BE2C (cell line): ENCODE results near the gene CACNB2.

Source experiments
- DNase-seq: peaks from one replicate; pipeline ENCODE4 v3.0.0-alpha.2; 2020
- H3K27me3 ChIP-seq: fragments of 250-450 bp; sonication (Bioruptor Pico); 2 replicates; pipeline ENCODE4 v1.5.1; 2020; ENCODE audit warnings: mild to moderate bottlenecking
- H3K36me3 ChIP-seq: fragments of 250-450 bp; sonication (Bioruptor Pico); 2 replicates; pipeline ENCODE4 v1.5.1; 2020; ENCODE audit warnings: mild to moderate bottlenecking
- H3K4me1 ChIP-seq: fragments of 250-450 bp; sonication (Bioruptor Pico); 2 replicates; pipeline ENCODE4 v1.5.1; 2020
- H3K4me3 ChIP-seq: 2 replicates; pipeline ENCODE4 v1.5.1; 2011; ENCODE audit warnings: low read depth, low read length
- H3K9me3 ChIP-seq: fragments of 250-450 bp; sonication (Bioruptor Pico); 2 replicates; pipeline ENCODE4 v1.5.1; 2020
- TF ChIP-seq, protein P1 (sequence below): IDR thresholded peaks from 2 replicates; pipeline ENCODE4 v1.5.1; 2012; ENCODE audit warnings: mild to moderate bottlenecking, low read depth, low read length

CACNB2 gene

DNA sequence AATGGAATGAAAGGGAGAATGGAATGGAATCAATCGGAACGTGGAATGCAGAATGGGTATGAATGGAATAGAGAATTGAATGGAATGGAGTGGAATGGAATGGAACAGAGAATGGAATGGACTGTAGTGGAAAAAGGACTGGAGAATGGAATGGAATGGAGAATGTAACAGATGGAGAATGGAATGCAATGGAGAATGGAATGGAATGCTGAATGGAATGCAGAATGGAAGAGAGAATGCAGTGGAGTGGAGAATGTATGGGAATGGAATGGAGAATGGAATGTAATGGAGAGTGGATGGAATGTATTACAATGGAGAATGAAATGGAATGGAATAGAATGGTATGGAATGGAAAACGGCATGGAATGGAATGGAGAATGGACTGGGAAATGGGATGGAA, 414.3 kb downstream of the CACNB2 start:
- Histone ChIP-seq H3K36me3 (peaks cover 9% of the 10 kb centered on the region), H3K9me3 (no peaks in the 10 kb centered on the region; the same call in 1 of the 2 replicates), H3K4me1 (no peaks in the 10 kb centered on the region), H3K27me3 (no peaks in the 10 kb centered on the region), H3K4me3 (no peak overlapping the region)
- TF ChIP-seq, protein P1, sequence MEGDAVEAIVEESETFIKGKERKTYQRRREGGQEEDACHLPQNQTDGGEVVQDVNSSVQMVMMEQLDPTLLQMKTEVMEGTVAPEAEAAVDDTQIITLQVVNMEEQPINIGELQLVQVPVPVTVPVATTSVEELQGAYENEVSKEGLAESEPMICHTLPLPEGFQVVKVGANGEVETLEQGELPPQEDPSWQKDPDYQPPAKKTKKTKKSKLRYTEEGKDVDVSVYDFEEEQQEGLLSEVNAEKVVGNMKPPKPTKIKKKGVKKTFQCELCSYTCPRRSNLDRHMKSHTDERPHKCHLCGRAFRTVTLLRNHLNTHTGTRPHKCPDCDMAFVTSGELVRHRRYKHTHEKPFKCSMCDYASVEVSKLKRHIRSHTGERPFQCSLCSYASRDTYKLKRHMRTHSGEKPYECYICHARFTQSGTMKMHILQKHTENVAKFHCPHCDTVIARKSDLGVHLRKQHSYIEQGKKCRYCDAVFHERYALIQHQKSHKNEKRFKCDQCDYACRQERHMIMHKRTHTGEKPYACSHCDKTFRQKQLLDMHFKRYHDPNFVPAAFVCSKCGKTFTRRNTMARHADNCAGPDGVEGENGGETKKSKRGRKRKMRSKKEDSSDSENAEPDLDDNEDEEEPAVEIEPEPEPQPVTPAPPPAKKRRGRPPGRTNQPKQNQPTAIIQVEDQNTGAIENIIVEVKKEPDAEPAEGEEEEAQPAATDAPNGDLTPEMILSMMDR = no peak
- DNase-seq = no peak

DNA sequence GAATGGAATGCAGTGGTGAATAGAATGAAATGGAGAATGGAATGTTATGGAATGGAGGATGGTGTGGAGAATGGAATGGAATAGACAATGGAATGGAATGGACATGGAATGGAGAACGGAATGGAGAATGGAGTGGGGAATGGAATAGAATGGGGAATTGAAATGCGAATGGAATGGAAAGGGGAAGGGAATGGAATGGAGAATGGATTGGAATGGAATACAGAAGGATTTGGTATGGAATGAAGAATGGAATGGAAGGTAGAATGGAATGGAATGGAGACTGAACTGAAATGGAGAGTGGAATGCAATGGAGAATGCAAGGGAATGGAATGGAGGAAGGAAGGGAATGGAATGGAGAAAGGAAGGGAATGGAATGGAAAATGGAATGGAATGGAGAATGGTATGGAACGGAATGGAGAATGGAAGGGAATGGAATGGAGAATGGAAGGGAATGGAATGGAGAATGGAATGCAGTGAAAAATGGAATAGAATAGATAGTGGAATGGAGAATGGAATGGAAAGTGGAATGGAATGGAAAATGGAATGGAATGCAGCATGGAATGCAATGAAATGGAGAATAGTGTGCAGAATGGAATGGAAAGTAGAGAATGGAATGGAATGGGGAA, 416.4 kb downstream of the CACNB2 start:
- DNase-seq = no peak
- TF ChIP-seq, protein P1 = no peak
- Histone ChIP-seq H3K9me3 (no peaks in the 10 kb centered on the region; the same call in 1 of the 2 replicates), H3K27me3 (no peaks in the 10 kb centered on the region), H3K36me3 (peaks cover 5% of the 10 kb centered on the region), H3K4me3 (no peak overlapping the region), H3K4me1 (no peaks in the 10 kb centered on the region)

DNA sequence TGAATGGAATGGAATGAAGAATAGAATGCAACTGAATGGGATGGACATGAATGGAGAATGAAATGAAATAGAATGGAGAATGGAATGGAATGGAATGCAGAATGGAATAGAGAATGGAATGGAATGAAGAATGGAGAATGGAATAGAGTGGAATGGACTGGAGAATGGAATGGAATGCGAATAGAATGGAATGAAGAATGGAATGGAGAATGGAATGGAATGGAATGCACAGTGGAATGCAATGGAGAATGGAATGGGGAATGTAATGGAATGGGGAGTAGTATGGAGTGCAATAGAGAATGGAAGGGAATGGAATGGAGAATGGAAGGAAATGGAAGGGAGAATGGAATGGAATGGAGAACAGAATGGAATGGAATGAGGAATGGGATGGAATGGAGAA, 417.7 kb downstream of the CACNB2 start:
- no peak for DNase-seq
- no peaks in the 10 kb centered on the region for H3K36me3 ChIP-seq
- H3K9me3 ChIP-seq = no peaks in the 10 kb centered on the region; the same call in 1 of the 2 replicates
- no peaks in the 10 kb centered on the region for H3K4me1 ChIP-seq
- TF ChIP-seq, protein P1 = no peak
- H3K4me3 ChIP-seq = no peak overlapping the region
- H3K27me3 ChIP-seq = no peaks in the 10 kb centered on the region

DNA sequence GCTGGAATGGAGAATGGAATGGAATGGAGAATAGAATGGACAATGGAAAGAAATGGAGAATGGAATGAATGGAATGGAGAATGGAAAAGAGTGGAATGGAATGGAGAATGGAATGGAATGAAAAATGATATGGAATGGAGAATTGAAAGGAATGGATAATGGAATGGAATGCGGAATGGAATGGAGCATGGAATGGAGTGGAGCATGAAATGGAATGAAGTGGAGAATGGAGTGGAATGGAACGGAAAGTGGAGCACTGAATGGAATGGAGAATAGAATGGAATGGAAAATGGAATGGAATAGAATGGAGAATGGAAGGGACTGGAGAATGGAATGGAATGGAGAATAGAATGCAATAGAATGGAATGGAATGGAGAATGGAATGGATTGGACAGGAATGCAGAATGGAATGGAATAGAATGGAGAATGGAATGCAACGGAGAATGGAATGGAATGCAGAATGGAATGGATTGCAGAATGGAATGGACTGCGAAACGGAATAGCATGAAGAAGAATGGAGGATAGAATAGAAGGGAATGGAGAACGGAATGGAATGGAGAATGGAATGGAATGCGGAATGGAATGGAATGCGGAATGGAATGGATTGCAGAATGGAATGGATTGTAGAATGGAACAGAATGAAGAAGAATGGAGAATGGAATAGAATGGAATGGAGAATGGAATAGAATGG, 421.8 kb downstream of the CACNB2 start:
- Histone ChIP-seq H3K36me3 (no peaks in the 10 kb centered on the region), H3K4me1 (no peaks in the 10 kb centered on the region), H3K27me3 (no peaks in the 10 kb centered on the region), H3K9me3 (no peaks in the 10 kb centered on the region; the same call in 1 of the 2 replicates), H3K4me3 (no peak overlapping the region)
- DNase-seq = no peak
- TF ChIP-seq, protein P1 = no peak

DNA sequence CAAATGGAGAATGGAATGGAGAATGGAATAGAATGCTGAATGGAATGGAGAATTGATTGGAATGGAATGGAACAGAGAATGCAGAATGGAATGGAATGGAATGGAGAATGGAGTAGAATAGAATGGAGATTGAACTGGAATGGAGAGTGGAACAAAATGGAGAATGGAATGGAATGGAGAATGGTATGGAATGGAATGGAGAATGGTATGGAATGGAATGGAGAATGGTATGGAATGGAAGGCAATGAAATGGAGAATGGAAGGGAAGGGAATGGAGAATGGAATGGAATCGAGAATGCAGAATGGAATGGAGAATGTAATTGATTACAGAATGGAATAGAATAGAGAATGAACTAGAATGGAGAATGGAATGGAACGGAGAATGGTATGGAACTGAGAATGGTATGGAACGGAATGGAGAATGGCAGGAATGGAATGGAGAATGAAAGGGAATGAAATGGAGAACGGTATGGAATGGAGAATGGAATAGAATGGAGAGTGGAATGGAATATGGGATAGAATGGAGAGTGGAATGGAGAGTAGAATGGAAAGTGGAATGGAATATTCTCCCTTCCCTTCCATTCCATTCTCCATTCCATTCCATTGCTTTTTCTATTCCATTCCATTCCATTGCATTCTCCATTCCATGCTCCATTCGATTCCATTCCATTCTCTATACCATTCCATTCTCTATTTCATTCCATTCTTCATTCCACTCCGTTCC, 422.9 kb downstream of the CACNB2 start:
- H3K27me3 ChIP-seq = no peaks in the 10 kb centered on the region
- TF ChIP-seq, protein P1 = no peak
- no peaks in the 10 kb centered on the region for H3K4me1 ChIP-seq
- no peak for DNase-seq
- no peaks in the 10 kb centered on the region; the same call in 1 of the 2 replicates for H3K9me3 ChIP-seq
- no peak overlapping the region for H3K4me3 ChIP-seq
- no peaks in the 10 kb centered on the region for H3K36me3 ChIP-seq
